Testis (tissue), 2 donors: ENCODE measurements around the gene GALR2.

Experiments used
- POLR2A ChIP-seq: fragments of 450-650 bp; IDR thresholded peaks from one replicate; pipeline ENCODE4 v1.6.1; 2017; ENCODE audit warnings: antibody characterized with exemption, mild to moderate bottlenecking, moderate library complexity
- TF ChIP-seq, protein P1 (sequence below), 3 experiments: fragments of 450-650 bp in 2 of 3; fragments of 200-600 bp in 1 of 3; sonication (generic) in 1 of 3; IDR thresholded peaks; one replicate each; pipeline ENCODE4 v1.5.1; 2016 to 2019; ENCODE audit warnings: antibody characterized with exemption in 3 of 3, mild to moderate bottlenecking in 2 of 3, moderate library complexity in 1 of 3

DNA sequence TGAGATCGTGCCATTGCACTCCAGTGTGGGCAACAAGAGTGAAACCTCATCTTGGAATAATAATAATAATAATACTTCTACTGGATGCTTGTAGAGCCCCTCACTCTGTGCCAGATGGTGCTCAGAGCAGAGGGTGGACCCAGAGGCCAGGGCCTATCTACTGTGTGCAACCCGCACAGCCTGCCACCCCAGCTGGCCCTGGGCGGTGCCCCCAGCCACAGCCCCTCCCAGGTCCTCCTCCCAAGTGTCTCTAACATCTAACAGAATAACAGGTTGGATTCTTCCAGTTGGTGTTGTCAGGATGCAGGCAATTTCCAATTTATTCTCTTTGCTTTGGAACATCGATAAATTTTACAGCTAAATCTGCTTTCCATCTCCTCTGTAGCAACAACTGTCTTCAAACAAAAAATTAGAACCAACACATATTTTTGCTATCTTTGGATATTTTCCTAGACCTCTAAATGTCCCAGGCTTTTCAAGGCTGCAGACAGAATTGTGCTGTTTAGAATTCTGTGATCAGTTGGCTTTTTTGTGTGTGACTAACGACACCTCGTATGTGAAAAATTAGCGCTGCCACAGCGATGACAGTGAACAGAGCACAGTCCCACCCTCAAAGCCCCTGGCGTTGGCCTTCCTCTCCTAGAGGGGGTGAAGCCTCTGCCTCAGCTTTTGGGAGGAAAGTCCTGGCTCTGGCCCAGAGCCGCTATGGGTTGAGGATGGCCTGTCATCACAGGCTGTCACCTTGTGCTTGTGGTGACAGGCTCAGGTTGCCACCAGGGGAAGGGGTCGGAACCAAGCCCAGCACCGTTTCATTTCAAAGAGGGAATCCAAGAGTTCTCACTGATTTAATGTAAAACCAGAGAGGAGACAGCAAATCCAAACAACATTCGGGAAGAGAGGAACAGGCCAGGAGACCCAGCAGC lies 39.9 kb upstream of the GALR2 start:
- no peak for TF ChIP-seq POLR2A
- TF ChIP-seq, protein P1, sequence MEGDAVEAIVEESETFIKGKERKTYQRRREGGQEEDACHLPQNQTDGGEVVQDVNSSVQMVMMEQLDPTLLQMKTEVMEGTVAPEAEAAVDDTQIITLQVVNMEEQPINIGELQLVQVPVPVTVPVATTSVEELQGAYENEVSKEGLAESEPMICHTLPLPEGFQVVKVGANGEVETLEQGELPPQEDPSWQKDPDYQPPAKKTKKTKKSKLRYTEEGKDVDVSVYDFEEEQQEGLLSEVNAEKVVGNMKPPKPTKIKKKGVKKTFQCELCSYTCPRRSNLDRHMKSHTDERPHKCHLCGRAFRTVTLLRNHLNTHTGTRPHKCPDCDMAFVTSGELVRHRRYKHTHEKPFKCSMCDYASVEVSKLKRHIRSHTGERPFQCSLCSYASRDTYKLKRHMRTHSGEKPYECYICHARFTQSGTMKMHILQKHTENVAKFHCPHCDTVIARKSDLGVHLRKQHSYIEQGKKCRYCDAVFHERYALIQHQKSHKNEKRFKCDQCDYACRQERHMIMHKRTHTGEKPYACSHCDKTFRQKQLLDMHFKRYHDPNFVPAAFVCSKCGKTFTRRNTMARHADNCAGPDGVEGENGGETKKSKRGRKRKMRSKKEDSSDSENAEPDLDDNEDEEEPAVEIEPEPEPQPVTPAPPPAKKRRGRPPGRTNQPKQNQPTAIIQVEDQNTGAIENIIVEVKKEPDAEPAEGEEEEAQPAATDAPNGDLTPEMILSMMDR (IDR thresholded peaks at IDR 0.05) = no peak
